IPS-18c (cell line): ENCODE measurements around the gene TPSD1.
"Not testable (repeated sequence)": the region's sequence is repeated elsewhere in the genome, so short reads cannot be mapped to it uniquely, and the experiment has no call there.

ENCODE experiments used
- H3K4me3 ChIP-seq: 2 replicates; pipeline ENCODE4 v1.7.0; 2013; ENCODE audit warnings: low read depth, mild to moderate bottlenecking, low read length, moderate library complexity; ENCODE audit not compliant: insufficient read depth
- H3K9me3 ChIP-seq: one replicate; pipeline ENCODE4 v1.6.1; 2013; ENCODE audit warnings: mild to moderate bottlenecking, low read length, moderate library complexity; ENCODE audit not compliant: control insufficient read depth, insufficient read depth

The TPSD1 gene

GRCh38 chr16:1254821-1255220, 1.0 kb upstream of the TPSD1 start:
- H3K4me3 ChIP-seq, H3K9me3 ChIP-seq: not testable (repeated sequence)

GRCh38 chr16:1256296-1256873, 516 bp downstream of the TPSD1 start:
- not testable (repeated sequence) for H3K9me3 ChIP-seq, H3K4me3 ChIP-seq

GRCh38 chr16:1256874-1257322, 1.0 kb downstream of the TPSD1 start:
- no peaks in the 10 kb centered on the region for H3K9me3 ChIP-seq
- H3K4me3 ChIP-seq: no peak overlapping the region

GRCh38 chr16:1257561-1258224, 1.8 kb downstream of the TPSD1 start:
- H3K4me3 ChIP-seq: no peak overlapping the region
- no peaks in the 10 kb centered on the region for H3K9me3 ChIP-seq

- no peaks in the 10 kb centered on the region for H3K9me3 ChIP-seq
- no peak overlapping the region for H3K4me3 ChIP-seq
These were observed 2.3 kb downstream of the TPSD1 start for GRCh38 chr16:1258225-1258600.

- Histone ChIP-seq H3K4me3 (no peak overlapping the region), H3K9me3 (no peaks in the 10 kb centered on the region)
These were observed 3.3 kb downstream of the TPSD1 start for GRCh38 chr16:1258906-1259759.

GRCh38 chr16:1259760-1260068, 3.8 kb downstream of the TPSD1 start:
- no peak overlapping the region for H3K4me3 ChIP-seq
- H3K9me3 ChIP-seq: no peaks in the 10 kb centered on the region

GRCh38 chr16:1260101-1260680, 4.3 kb downstream of the TPSD1 start:
- Histone ChIP-seq H3K4me3 (no peak overlapping the region), H3K9me3 (no peaks in the 10 kb centered on the region)

- no peak overlapping the region for H3K4me3 ChIP-seq
- no peaks in the 10 kb centered on the region for H3K9me3 ChIP-seq
These were observed 5.4 kb downstream of the TPSD1 start for GRCh38 chr16:1261131-1261892.

- H3K4me3 ChIP-seq: no peak overlapping the region
- no peaks in the 10 kb centered on the region for H3K9me3 ChIP-seq
These were observed 6.5 kb downstream of the TPSD1 start for GRCh38 chr16:1262210-1262845.

- Histone ChIP-seq H3K9me3 (no peaks in the 10 kb centered on the region), H3K4me3 (no peak overlapping the region)
These were observed 7.0 kb downstream of the TPSD1 start for GRCh38 chr16:1262846-1263221.

- Histone ChIP-seq H3K9me3 (no peaks in the 10 kb centered on the region), H3K4me3 (no peak overlapping the region)
These were observed 7.9 kb downstream of the TPSD1 start for GRCh38 chr16:1263591-1264344.

GRCh38 chr16:1264345-1265089, 8.6 kb downstream of the TPSD1 start:
- H3K9me3 ChIP-seq: no peaks in the 10 kb centered on the region
- H3K4me3 ChIP-seq: no peak overlapping the region

- Histone ChIP-seq H3K4me3 (no peak overlapping the region), H3K9me3 (no peaks in the 10 kb centered on the region)
These were observed 9.3 kb downstream of the TPSD1 start for GRCh38 chr16:1265090-1265630.

- H3K9me3 ChIP-seq: no peaks in the 10 kb centered on the region
- H3K4me3 ChIP-seq: no peak overlapping the region
These were observed 10.0 kb downstream of the TPSD1 start for GRCh38 chr16:1265826-1266225.

GRCh38 chr16:1269418-1269817, 13.5 kb downstream of the TPSD1 start:
- not testable (repeated sequence) for H3K9me3 ChIP-seq, H3K4me3 ChIP-seq
